Hematopoietic multipotent progenitor cell (in vitro differentiated cells): ENCODE results near the gene PTPRG. TPM values are rescaled to one million over a fixed set of nuclear protein-coding genes. Genes with fewer than 3 reads are reported as not detected.

ENCODE experiments used
- DNase-seq, 3 donors: peaks; one replicate each; pipeline ENCODE4 v3.0.0-alpha.2; 2011 to 2015; ENCODE audit warnings: low read depth in 2 of 3, low spot score in 2 of 3
- total RNA-seq: library from RNA; depleted of rRNA; stranded (reverse); fragments of >200 nt; gene quantifications from one replicate; pipeline ENCODE4 v1.2.3, GENCODE V29; 2012

Gene PTPRG
- total RNA-seq, 1 donor: under 0.01 TPM

- DNase-seq: no peak
Measured at GRCh38 chr3:62119139-62119538, 557.8 kb downstream of the PTPRG start.

DNA sequence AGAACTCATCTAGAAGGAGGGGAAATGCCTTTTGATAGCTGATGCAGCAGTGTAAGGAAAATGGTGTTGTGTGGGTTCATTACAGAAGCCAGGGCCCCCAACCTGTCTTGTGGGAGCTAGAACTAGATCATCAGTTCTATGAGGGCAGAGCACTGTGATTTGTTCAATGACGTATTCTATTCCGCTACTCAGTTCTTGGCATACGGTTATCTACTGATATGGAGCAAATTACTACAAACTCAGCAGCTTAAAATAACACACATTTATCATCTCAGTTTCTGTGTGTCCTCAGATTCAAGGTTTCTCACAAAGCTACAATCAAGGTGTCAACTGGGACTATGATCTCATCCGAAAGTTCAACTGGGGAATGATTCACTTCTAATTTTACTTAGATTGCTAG, 561.4 kb downstream of the PTPRG start:
- DNase-seq: no peak

DNA sequence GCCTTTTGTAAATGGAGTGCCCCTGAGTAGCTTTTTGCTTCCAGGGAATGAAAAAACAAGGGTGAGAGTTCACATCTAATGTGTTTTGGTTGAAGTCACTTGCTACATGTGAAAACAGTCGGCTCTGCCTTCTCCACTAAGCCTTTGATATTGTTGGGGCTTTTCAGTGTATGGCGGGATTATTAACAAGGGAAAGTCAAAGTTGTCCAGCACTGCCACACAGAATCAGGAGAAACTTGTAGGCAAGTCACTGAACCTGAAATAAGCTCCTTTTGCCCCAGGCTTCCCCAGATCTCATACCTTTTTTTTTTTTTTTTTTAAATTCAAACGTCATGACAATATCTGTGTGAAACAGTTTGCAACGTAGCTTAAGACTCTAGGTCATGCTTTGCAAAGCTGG, 564.0 kb downstream of the PTPRG start:
- no peak for DNase-seq

DNA sequence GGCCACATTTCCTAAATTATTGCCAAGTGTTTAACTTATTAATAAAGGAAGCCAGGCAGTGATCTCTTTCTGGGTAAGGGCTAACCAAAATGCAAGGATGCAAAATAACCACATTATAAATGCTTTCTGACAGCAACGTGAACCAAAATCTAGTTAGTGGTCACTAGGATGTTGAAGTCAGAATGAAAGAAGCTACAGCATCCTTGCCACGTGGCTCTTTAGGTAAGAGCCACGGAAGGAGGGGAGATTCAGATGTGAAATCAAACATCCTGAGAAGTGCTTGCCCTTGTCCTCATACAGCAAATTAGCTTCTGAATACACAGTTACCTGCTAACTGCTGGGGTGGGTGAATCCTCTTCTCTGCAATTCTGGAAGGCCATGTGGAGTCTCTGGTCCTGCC, 565.7 kb downstream of the PTPRG start:
- DNase-seq: no peak

- no peak for DNase-seq
Measured at GRCh38 chr3:62128051-62128450, 566.7 kb downstream of the PTPRG start.

- no peak for DNase-seq
Measured at GRCh38 chr3:62128681-62129080, 567.3 kb downstream of the PTPRG start.

DNA sequence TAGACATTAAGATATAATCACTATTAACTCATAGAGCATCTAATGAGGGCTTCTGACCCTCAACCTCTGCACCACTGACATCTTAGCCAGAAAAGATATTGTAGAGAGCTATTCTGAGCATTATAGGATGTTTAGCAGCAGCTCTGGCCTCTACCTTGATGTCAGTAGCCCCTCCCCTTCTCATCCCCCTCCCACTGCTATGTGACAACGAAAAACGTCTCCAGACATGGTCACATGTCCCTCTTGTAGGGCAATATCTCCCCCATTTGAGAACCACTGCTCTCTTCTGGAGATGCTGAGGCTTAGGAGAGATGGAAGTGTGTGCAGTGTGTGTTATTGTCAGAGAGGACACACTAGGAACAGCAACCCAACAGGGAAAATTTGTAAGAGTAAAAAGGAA, 569.7 kb downstream of the PTPRG start:
- no peak for DNase-seq

DNA sequence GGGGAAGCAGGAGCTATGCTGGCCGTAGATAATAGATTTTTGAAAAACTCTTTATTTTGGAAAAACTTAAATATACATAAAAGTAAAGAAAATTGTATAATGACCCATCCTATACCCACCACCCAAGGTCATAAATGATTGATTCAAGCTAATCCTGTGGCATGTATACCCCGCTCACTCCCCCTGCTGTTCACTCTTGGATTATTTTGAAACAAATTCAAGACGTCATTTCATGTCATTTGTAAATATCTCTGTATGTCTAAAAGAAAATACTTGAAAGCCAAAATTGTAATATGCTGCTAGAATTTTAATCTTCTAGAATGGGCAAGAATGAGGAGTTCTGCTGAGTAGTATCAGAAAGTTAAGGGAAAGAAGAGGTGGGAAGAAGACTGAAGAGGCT, 570.2 kb downstream of the PTPRG start:
- DNase-seq: no peak

- no peak for DNase-seq
Measured at GRCh38 chr3:62132027-62132602, 570.7 kb downstream of the PTPRG start.

- DNase-seq: no peak
Measured at GRCh38 chr3:62133015-62133414, 571.6 kb downstream of the PTPRG start.

DNA sequence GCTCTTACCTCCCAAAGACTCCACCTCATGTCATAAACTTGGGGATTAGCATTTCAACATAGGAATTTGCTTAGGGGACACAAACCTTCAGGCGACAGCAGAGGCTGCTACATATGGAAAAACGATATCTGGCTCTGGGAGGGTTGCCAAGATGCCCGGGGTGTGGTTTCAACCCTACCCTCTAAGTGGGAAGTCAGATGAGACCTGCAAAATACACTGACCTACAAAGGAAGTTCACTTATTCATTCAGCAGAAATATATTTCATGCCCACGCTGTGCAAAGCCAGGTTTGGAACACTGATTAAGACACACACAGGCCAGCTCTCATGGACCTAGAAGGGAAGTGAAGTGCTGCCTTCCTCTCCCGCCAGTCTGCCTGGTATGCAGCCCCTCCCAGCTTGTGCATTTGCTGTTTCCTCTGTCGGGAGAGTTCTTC, 572.7 kb downstream of the PTPRG start:
- DNase-seq: peak in 2 of 3 donors; percentile 5 to 24

DNA sequence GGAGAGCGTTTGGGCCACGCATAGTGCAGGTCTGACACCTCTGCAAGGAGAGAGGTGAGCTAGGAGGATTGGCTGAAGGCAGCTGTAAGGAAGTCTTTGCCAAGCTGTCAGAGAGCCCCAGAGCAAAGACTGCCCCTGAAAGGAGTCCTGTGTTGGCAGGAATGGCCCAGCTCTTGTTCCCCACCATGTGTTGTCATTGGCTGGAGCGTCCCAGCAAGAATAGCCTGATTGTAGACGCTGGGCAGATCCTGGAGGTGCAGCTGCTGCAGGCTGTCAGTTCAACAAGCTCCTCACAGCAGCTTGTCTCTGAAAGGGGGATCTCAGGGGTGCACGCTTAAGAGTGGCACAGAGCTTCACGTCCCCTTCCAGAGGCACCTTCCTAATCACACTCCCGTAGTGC, 574.4 kb downstream of the PTPRG start:
- no peak for DNase-seq

GRCh38 chr3:62139957-62140356, 578.6 kb downstream of the PTPRG start:
- DNase-seq: no peak

DNA sequence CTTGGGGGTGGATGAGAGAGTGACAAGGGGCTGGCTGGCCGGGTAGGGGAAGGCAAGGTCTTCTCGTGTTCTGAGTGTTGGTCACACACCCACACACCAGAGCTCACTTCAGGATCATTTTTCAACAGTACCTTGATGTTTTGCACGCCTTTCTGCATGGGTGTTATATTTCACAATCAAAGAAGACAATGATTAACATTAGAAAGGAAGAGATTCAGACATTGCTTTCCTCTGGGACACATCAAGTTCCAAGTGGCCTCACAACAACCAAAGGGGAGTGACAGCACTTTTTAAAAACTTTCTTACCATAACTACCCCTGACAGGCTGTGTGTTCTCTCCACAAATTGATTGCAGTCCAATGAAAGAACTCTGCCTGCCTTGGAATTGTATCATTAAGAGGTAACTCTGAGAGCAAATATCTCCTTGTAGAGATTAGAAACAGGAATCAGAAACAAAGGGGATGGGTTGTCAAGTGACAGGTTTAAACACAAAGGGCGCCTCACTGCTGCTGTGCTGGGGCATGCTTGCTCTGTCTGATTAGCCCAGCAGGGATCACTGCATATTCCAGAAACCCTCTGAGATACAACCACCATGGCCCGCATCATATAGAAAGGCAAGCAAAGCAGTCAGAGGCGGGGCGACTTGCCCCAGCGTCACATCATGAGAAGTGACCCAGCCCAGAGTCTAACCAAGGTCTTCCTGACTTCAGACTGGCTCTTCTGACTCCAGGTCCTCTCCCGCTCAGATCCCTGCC, 581.1 kb downstream of the PTPRG start:
- DNase-seq: no peak

- DNase-seq: no peak
Measured at GRCh38 chr3:62143843-62144450, 582.6 kb downstream of the PTPRG start.

DNA sequence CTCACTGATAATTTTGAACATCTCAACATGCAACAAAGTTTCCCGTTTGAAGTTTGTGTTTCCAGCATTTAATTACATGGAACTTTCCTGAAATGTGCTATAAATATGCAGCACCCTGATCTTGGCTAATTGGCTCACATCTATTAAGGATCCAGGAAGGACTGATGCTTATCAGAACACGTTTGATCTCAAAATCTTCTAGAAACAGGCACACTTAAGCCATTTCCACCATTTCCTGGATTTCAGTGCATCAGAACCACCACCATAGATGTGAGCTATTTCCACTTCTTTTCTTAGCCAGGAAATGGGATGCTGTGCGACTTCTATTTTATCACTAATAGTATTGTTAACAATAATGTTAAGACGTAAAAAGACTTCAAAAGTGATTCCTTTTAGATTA, 583.1 kb downstream of the PTPRG start:
- no peak for DNase-seq

- DNase-seq: no peak
Measured at GRCh38 chr3:62145086-62145757, 583.9 kb downstream of the PTPRG start.

DNA sequence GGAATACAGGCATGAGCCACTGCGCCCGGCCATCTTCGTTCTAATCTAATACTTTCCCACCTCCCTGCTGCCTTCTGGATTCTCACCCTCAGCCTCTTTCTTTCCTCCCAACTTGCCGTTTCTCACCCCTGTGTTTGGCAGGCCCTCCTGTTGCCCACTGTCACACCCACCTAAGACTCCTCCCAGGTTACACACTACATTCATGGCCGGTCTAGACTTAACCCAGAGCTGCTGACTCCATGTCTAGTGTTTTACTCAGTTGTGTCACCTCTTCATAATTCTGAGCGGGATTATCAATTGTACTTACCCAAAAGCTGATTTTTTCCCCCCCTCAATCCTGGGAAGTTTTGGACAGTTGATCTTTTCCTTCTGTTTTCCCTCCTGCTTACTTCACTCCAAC, 588.2 kb downstream of the PTPRG start:
- no peak for DNase-seq

DNA sequence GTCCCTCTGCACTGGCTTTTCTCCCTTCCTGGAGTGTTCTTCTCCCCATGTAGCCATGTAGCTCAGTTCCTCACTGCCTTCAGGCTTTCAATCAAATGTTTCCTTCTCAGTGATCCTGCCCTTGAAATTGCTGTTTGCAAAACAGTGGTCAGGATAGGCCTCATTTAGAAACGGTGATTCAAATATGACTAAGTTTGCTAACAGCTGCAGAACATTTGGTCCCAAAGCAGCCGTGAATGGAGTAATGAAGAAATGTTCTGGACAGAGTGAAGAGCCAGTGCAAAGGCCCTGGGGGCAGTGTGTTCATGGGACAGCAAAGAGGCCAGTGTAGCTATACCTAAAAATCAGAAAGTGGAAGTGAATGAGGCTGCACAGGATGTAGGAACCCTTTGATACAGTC, 588.6 kb downstream of the PTPRG start:
- DNase-seq: no peak

DNA sequence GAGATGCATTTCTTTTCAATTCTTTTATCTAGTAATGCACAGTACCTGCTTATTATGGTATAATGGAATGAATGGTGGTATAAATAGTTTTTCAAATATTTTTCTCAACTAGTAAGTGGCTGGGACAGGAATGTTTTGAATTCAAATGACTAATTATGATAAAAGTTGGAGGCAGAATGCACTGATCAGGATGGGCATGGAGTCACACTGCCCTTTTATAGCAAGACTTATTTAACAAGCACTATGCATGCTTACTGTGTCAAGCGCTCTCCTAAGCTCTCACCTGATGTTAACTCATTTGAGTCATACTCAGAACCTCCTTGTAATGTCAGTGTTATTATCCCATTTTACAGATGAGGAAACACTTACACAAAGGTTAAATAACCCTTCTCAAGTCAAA, 590.2 kb downstream of the PTPRG start:
- no peak for DNase-seq

DNA sequence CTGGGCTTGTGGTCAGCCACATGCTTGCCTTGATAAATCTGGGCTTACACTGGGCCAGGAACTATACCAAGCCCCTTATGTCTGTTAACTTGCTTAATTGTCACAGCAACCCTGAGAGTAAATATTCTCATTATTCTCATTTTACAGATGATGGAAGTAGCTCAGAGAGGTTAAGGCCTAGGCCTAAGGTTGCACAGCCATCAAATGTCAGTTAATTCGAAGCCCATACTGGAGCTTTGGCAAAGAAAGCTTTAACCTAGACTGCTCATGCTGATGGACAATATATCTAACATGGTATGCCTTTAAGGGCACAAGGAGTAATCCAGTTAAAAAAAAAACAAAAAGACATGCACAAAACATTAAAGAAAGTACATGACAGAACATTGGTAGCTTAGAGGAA, 591.9 kb downstream of the PTPRG start:
- DNase-seq: no peak
